KOPT-K1 (cell line): ENCODE data around the gene BCAS2.

Source experiments
- H3K27ac ChIP-seq: fragments of 200-600 bp; sonication (generic); 2 replicates; pipeline ENCODE4 v1.5.1; 2016; ENCODE audit warnings: antibody characterized with exemption, mild to moderate bottlenecking, low read depth, low read length; ENCODE audit not compliant: poor library complexity, severe bottlenecking
- H3K36me3 ChIP-seq: fragments of 200-600 bp; sonication (generic); 2 replicates; pipeline ENCODE4 v1.5.1; 2017; ENCODE audit warnings: antibody characterized with exemption, mild to moderate bottlenecking, low read length, moderate library complexity; ENCODE audit not compliant: insufficient read depth
- H3K9me3 ChIP-seq: fragments of 200-600 bp; sonication (generic); 2 replicates; pipeline ENCODE4 v1.5.1; 2017; ENCODE audit warnings: antibody characterized with exemption, low read length, mild to moderate bottlenecking; ENCODE audit not compliant: insufficient read depth, poor library complexity, severe bottlenecking

BCAS2 gene

GRCh38 chr1:114540821-114541220, 40.6 kb downstream of the BCAS2 start:
- Histone ChIP-seq H3K36me3 (no peaks in the 10 kb centered on the region), H3K27ac (no peak overlapping the region)

DNA sequence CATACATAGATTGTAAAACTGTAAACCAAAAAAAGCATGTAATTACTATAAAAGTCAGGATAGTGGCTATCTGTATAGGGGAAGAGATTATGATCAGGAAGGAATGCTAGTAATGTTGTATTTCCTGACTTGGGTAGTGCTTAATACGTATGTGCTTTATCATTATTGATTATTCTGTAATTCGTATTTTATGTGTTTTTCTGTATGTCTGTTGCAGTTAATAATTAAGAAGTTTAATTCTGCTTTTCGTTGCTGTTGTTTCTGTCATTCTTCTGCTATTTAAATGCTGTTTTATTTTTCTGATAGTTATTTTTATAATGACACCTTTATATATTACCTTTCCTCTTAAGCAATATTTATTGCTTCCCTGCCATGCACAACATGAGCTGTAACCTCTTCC, 41.1 kb downstream of the BCAS2 start:
- no peak overlapping the region for H3K27ac ChIP-seq
- H3K9me3 ChIP-seq: no peaks in the 10 kb centered on the region
- H3K36me3 ChIP-seq: no peaks in the 10 kb centered on the region

More at GRCh38 chr1:114540821-114541220, 40.6 kb downstream of the BCAS2 start:
- H3K9me3 ChIP-seq: no peaks in the 10 kb centered on the region

DNA sequence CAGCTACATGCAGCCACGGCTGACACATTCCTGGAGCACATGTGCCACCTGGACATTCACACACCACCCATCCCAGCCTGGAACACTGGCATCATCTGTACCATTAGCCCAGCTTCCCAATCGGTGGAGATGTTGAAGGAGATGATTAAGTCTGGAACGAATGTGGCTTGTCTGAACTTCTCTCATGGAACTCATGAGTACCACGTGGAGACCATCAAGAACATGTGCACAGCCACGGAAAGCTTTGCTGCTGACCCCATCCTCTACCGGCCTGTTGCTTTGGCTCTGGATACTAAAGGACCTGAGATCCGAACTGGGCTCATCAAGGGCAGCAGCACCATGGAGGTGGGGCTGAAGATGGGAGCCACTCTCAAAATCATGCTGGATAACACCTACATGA, 45.4 kb downstream of the BCAS2 start:
- no peaks in the 10 kb centered on the region for H3K9me3 ChIP-seq
- H3K36me3 ChIP-seq: no peaks in the 10 kb centered on the region
- H3K27ac ChIP-seq: no peak overlapping the region

DNA sequence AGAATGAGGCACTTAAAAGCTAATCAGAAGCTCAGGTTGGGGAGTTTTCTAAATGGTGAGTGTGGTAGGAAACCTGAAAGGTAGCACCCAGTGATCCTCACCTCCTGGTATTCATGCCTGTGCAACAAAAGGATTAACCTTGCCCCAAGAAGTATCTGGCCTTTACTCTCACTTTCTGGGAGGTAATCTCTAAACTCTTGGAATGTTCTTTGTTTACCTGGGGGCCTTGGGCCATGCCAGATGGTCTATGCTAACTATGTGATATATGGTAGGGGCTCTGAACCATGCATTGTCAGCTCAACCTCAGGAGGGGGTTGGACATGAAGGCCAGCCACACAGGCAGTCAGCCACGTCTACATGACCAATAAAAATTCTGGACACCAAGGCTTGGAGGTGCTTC, 46.0 kb downstream of the BCAS2 start:
- Histone ChIP-seq H3K36me3 (no peaks in the 10 kb centered on the region), H3K9me3 (no peaks in the 10 kb centered on the region), H3K27ac (no peak overlapping the region)

GRCh38 chr1:114531094-114531493, 50.3 kb downstream of the BCAS2 start:
- no peaks in the 10 kb centered on the region for H3K36me3 ChIP-seq
- no peaks in the 10 kb centered on the region for H3K9me3 ChIP-seq
- H3K27ac ChIP-seq: no peak overlapping the region

GRCh38 chr1:114530224-114530623, 51.2 kb downstream of the BCAS2 start:
- no peaks in the 10 kb centered on the region for H3K9me3 ChIP-seq
- H3K27ac ChIP-seq: no peak overlapping the region
- H3K36me3 ChIP-seq: no peaks in the 10 kb centered on the region

DNA sequence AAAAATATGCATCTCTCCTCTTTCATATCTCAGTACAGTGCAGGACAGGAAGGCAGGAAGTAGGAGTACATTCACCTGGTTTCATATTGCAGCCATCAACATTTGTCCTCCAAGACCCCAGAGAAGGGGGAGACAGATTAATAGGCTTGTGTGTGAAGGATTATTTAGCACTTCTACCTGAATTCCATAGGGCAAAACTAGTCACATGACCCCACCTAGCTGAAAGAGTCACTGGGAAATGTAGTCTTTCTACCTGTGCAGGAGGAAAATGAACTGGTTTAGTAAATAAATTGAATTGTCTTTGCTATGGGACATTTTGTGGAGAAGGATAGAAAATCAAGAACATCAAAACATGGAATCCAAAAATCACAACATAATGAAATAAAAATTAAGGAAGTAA, 56.5 kb downstream of the BCAS2 start:
- Histone ChIP-seq H3K36me3 (no peaks in the 10 kb centered on the region), H3K27ac (no peak overlapping the region), H3K9me3 (no peaks in the 10 kb centered on the region)

DNA sequence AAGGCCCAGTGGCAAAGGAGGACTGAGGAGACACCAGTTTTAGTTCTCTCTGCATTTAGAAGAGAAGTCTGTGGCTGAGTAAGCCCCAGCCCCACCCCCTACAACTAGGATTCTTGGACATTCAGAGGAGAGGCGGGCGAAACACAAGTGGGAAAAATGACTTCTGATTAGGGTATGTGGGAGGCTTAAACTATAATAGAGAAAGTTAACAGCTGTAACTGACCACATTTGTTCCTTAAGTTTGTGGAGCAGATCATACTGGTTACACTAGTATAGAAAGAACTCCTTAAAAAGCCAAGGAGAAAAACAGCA, 59.2 kb downstream of the BCAS2 start:
- Histone ChIP-seq H3K27ac (no peak overlapping the region), H3K9me3 (no peaks in the 10 kb centered on the region), H3K36me3 (no peaks in the 10 kb centered on the region)

DNA sequence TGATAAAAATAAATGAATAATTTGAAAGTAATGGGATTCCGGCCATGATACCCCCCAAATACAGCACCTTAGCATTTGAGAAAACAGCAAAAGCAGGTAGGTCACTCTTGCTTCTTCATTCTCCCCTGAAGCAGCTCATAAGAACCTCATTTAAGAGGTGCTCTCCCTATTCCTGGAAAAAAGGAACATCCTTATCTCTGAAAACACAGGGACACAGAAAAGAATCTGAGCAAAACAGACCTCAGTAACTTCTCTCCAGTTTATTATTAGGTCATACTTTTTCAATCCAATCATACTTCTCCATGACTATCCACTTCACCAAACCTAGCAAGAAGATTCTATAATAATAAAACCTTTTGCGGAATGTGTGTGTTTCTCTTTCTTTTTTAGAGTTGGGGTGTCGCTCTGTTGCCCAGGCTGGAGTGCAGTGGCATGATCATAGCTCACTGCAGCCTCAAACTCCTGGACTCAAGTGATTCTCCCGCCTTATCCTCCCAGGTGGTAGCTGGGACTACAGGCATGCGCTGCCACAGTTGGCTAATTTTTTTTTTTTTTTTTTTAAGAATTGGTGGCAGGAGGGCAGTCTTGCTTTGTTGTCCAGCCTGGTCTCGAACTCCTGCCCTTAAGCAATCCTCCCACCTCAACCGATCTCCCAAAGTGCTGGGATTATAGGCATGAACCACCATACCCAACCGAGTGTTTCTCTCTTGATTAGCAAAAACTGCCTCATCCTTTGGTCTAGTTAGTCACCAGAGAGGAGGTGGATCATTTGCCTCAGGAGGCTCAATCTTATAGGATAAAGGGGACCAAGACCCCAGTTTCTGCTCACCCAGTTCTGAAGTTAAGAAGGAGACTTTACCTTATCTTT, 59.8 kb downstream of the BCAS2 start:
- Histone ChIP-seq H3K36me3 (no peaks in the 10 kb centered on the region), H3K9me3 (no peaks in the 10 kb centered on the region), H3K27ac (no peak overlapping the region)
